Measurements from ENCODE around the gene TIGD4.
A peak's percentile ranks its signal among the peaks of the same experiment; 100 is the strongest.

TIGD4 gene

DNA sequence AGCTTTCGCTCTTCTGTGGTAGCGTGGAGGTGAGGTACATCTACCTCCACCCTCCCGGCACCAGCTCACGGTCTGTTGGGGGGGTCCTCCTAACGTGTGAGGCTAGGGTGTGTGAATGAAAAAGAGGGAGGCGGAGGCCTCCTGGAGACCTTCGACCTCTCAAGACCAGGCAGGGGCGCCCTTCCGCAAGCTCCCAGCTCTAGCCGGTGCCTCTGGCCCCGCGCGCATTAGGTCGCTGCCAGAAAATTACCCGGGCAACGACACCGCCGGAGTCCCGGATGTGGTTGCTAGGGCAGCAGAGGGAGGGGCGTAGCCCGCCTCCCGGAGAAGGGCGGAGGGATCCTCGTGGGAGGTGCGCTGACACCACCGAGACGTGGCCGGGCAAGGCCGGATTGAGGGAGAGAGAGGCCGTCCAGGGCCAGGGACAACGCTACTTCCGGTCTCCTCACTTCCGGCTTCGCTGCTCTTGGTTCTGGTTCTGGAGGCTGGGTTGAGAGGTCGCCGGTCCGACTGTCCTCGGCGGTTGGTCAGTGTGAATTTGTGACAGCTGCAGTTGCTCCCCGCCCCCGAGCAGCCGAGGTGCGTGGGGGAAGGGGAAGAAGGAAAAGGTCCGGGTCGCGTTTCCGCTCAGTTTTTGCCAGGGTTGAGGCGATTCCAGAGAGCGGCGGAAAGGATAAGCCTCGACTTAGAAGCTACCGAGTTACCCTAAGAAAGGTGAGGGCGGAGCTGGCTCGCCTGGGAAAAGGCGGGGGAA is at the start of gene TIGD4, which contains the start of gene ARFIP1:
Gene TIGD4, minus strand, starts transcription at position 218 of the 754 bp plus-strand sequence. CDS start 8,726 bp downstream, outside the sequence.
Gene ARFIP1, plus strand, starts transcription at position 442 of the 754 bp plus-strand sequence. CDS start 49,680 bp downstream, outside the sequence.
- DNase-seq: peak; percentile 98

DNA sequence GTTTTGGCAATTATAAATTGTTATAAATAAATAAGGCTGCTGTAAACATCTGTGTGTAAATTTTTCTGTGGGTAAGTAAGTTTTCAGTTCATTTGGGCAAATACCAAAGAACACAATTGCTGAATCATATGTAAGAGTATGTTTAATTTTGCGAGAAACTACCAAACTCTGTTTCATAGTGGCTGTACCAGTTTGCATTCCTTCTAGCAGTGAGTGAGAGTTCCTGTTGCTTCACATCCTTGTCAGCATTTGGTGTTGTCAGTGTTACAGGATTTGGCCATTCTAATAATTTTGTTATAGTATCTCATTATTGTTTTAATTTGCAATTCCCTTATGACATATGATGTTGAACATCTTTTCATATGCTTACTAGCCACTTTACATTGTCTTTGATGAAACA is 48.6 kb upstream of the TIGD4 start:
- no peak for DNase-seq

DNA sequence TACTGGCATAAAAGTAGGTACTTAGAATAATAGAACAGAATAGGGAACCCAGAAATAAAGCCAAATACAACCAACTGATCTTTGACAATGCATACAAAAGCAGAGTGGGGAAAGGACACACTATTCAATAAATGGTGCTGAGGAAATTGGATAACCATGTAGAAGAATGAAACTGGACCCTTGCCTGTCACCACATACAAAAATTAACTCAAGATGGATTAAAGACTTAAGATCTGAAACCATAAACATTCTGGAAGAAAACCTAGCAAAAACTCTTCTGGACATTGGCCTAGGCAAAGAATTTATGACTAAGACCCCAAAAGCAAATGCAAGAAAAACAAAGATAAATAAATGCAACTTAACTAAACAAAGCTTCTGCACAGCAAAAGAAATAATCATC is 45.8 kb upstream of the TIGD4 start:
- DNase-seq: no peak

DNA sequence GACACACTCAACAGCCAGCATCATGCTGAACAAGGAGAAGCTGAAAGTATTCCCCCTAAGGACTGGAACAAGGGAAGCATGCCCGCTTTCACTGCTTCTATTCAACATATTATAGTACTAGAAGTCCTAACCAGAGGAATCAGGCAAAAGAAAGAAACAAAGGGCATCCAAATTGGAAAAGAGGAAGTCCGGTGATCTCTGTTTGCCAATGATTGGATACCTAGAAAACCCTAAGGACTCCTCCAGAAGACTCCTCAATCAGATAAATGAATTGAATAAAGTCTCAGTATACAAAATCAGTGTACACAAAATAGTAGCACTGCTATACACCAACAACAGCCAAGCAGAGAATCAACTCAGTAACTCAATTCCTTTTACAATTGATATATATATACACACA is 45.0 kb upstream of the TIGD4 start:
- no peak for DNase-seq

DNA sequence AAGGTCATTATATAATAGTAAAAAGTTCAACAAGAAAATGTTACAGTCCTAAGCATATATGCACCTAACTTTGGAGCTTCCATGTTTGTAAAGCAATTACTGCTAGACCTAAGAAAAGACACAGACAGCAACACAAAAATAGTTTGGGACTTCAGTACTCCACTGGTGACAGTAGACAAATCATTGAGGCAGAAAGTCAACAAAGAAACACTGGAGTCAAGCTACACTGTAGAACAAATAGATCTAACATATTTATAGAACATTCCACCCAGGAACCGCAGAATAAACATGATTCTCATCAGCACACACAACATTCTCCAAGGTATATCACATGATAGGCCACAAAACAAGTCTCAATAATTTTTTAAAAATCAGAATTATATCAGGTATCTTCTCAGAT is 42.8 kb upstream of the TIGD4 start:
- DNase-seq: peak; percentile 35

DNA sequence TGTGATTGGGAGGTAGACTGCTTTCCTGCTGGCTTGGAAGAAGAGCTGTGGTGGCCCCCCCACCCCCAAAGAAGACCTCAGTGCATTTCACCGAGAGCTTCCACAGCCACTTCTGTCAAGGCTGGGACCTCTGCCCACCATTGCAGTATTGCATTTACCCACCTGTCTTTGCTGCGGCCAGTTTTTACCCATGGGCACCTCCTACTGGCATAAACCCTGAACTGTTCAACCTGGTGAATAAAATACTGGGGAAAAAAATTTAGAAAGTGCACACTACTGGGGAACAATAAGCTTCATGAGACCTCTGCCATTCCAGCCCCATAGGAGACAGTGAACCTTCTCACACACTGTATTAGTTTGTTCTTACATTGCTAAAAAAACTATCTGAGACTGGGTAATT is 40.5 kb upstream of the TIGD4 start:
- no peak for DNase-seq

DNA sequence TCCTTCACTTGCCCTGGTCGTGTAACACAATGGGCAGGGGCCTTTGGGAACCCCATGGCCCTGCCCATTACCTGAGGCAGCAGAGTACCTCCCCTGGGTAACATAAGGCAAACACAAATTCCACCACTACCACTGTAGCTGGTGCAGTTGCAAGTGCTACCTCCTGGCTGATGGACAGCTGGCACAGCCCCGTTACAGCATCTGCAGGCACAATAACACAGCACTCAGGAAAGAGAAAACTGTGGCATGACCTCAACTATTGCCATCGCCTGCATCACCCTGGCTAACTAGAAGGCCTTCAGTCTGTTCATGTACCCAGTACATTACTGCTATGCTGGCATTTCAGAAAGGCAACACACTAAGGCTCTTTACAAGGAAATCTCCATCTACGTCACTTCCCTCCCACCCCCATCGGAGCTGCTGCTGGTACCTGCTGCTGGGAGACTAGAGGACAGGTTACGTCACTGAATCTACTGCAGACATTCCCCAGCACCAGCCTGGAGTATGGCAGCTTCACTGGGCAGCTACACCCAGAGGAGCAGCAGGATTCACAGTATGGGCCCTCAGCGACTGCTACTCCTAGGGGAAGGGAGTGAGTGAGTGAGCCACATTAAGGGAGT is 39.6 kb upstream of the TIGD4 start:
- DNase-seq: no peak

DNA sequence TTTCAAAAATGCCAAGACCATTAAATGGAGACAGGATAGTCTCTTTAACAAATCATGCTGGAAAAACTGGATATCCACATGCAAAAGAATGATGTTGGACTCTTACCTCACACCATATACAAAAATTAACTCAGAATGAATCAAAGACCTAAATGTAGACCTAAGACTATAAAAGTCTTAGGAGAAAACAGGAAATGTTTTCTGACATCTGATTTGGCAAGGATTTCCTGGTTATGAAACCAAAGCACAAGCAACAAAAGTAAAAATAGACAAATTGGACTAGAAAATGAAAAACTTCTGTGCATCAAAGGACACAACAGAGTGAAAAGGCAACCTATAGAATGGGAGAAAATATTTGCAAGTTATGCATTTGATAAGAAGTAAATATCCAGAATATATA is 37.8 kb upstream of the TIGD4 start:
- DNase-seq: no peak

DNA sequence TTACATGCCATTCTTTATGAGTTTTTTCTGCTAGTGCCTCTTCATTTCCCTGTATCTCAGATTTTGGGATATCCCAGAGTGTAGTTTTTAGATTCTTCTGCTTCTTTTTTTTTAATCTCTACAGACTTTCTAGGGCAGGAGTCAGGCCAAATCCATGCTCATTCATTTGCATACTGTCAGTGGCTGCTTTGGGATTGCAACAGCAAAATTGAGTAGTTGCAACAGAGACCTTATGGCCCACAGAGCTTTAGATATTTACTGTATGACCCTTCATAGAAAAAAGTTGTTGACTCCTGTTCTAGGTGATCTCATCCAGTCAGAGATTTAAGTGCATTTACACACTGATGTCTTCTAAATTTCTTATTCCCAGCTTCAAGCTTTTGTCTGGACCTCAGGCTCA is 35.5 kb upstream of the TIGD4 start:
- DNase-seq: no peak

DNA sequence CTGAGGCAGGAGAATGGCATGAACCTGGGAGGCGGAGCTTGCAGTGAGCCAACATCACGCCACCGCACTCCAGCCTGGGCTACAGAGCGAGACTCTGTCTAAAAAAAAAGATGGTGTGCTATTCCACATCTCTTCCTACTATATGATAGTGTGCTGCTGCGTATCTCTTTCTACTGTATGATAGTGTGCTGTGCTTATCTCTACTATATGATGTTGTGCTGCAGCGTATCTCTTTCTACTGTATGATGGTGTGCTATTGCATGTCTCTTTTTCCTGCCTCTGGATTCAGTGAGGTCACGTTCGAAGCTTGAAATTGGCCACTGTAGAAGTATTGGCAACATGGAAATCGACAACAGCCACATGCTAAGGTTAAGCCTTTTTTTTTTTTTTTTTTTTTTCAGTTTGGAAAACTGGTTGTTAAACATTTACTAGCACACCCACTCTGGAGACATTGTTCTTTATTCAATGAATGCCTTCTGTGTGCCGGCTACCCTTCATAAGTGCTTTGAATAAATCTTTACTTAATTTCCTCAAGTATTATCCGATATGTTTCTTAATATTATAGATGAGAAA is 31.3 kb upstream of the TIGD4 start:
- peak; percentile 71 for DNase-seq

DNA sequence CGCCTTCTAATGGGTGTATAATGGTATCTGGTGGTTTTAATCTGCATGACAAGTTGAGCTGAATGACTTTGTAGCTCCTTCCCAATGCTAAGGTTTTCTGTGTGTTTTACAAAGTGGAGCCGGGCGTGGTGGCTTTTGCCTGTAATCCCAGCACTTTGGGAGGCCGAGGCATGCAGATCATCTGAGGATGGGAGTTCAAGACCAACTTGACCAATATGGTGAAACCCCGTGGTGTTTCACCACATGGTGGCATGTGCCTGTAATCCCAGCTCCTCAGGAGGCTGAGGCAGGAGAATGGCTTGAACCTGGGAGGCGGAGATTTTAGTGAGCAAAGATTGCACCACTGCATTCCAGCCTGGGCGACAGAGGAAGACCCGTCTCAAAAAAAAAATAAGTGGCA is 29.1 kb upstream of the TIGD4 start:
- no peak for DNase-seq

DNA sequence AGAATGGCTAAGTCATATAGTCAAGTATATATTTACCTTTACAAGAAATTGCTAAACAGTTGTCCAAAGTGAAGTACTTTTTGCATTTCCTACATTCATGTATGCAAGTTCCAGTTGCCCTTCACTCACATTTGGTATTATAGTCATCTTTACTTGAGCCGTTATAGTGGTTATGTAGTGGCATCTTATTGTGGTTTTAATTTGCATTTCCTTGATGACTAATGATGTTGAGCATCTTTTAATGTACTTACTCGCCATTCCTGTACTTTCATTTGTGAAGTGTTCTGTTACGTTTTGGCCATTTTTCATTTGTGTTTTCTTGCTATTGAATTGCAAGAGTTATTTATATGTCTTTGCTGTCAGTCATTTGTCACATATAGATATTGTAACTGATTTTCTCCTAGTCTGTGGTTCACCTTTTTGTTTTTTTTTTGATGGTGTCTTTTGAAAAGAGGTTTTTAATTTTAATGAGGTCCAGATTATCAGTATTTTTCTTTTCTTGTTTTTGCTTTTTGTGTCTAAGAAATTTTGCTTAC is 27.8 kb upstream of the TIGD4 start:
- DNase-seq: no peak

DNA sequence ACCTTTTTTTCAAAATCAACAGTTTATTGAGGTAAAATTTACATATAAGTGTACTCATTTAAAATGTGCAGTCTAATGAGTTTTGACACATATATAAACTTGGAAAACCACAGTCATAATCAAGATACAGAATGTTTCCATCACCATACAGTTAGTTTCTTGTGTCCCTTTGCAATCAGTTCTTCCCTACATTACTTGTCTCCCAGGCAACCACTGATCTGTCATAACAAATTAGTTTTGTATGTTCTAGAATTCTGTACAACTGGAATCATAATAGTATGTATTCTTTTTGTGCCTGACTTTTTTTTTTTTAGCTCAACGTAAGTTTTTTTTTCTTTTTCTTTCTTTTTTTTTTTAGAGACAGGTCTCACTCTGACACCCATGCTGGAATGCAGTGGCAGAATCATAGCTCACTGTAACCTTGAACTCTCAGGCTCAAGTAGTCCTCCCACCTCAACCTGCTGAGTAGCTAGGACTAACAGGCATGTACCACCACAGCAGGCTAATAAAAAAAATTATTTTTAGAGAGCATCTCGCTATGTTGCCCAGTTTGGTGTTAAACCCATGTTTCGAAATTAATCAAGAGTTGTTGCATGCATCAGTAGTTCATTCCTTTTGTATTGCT is 27.1 kb upstream of the TIGD4 start:
- DNase-seq: no peak

DNA sequence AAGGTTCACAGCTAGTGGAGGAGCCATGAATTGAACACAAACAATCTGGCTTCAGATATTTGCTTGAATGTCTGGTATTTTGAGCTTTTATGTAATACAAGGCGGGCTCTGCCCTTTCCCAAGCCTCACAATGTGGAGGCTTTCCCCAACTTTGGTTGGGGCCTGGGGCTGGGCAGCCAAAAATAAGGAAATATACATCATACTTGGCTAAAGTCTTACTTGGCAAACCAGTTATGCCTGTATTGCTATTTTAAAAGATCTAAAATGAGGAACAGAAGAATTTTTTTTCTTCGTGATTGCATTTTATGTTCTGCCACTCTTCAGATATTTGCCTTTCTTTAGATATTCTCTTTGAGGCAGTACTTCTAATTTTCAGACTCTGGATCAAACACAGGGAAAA is 26.3 kb upstream of the TIGD4 start:
- no peak for DNase-seq

DNA sequence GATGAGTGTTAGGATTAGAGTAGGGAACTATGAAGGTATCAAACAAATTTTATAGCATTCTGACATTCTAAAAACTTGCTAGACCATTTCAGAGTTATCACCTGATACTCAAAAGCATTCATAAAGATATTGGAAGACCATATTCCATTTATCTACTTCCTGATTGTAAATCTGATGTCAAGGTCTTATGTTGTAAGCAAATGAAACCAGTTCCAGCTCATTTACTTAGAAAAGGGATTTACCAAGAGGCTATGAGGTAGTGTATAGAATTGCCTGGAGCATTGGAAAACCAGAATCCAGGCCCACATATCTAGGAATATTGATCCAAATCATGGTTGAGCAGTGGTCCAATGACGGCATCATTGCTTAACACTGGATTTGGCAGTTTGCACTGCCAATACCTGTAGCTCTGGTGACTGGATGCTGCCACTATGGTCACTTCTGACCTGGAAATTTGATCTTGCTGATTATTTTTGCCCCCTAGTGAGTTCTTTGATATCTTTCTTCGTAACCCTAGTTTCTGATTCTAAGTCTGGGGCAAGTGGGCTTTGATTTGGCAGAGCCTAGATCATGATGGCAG is 25.6 kb upstream of the TIGD4 start:
- peak; percentile 29 for DNase-seq

DNA sequence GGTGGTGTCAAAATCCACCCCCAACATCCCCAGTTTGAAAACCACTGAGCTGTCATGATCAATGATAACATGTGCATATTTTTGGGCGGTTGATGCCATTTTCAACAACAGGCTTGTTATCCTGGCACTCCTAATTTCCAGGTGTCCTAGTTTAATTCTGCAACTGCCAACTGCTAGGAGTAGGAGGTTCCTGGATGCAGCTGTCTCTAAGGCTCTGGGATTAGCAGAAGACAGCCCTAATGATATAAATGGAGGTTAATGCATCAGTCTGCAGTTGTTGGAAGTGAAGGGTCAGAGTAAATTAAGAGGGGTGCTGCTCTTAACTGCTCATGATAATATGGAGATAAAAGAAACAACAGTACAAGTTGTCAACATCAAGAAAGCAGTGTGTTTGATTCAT is 24.0 kb upstream of the TIGD4 start:
- no peak for DNase-seq

DNA sequence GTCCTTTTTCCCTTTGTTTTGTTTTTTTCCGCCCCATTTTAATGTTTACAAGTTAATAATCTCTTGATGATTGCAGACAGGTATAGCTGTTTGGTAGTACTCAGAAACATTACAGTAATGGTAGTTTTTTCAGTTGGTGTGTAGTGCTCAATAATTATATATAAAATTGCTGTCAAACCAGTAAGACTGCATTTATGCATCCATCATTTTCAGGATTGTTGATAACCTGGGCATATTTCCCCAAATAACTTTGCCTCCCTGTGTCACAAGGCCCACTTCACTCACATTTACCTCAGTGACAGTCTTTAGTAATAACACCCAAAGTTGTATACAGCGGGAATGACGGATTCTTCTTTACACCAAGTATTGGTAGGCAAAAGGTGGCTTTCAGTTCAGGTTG is 16.4 kb upstream of the TIGD4 start:
- DNase-seq: no peak

DNA sequence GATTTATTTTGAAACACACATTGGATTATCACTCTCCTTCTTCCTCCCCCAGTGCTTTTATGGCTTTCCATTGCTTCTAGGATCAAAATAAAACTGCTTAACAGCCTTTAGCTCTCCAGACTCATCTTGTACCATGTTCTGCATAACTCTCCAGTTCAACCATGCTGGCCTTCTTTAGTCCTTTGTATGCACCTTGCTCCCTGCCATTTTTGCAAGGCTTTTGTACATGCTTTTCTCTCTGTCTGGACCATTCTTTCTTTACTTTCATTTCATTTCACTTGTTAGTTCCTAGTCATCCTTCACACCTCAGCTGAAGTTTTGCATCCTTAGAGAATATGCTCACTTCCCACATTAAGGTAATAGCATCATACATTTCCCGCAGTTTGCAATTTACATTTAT is 7.1 kb upstream of the TIGD4 start:
- no peak for DNase-seq

DNA sequence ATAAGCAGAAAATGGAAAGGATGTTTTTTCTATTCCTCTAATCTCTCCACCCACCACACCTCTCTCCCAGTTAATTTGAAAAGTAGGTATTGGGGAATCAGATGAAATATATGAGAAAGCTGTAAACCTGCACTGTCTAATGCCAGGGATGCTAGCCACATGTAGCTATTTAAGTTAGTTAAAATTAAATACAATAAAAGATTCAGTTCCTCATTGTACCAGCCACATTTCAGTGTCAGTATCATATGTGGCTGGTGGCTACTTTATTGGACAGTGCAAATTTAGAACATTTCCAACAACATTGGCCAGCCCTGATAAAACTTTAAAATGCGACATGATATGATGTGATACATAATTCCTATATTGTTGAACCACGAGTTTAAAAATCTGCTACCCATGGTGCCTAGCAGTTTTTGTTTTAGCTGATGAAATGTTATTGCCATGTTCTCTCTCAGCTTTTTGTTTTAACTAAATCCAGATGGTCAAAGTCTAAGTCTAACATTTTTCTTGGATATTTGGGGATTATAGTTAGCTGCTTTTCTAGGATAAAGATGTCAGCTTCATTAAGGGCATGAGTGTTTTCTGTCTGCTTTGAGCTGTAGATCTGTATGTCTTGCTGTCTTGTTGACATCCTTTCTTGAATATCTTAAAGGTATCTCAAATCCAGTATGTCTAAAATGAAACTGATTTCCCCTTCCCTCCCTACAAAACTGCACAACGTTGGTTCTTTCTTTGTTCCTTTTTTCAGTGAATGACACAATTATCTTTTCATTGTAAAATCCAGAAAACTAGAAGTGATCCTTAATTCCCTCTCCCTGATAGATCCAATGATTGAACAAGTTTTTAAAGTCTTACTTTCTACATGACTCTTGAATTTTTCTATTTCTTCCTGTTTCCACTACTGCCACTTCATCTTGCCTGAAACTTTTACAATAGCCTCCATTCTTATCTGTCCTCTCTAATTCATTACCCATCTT is 6.4 kb upstream of the TIGD4 start:
- DNase-seq: no peak

DNA sequence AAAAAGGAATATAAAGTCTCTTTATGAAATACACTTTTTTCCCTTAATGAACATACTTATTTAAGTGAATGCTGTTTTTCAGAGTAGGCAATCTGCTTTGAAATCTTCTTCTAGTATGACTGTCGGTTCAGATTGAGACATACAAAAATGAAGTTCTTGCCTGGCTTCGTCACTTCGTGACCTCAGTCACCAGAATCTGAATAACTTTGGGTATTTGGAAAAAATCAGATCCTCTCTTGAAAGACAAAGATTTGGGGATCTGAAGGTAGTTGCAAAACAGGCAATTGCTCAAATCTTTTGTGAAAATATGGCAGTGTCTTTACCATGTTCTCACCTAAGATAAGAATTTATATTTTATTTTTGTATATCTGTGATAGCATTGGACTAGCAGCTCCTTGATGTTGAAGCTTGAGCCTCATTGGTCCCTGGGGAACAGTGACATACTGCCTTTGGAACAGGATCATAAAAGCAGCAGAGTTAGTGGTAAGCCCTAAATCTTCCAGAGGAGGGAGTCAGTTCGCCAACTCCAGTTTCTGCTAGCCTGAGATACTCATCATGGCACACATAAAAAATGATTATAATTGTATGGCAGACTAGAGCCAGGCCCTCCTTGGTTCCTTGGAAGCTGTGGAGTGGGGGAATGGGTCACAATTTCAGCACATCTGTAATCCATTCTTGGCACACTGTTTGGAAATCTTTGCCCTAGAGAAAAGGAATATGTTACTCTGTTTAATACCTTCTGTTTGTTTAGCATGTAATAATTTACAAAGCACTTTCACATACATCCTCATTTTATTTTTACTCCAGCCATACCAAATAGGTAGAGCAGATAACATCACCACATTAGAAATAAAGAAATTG is 5.2 kb upstream of the TIGD4 start:
- DNase-seq: peak; percentile 36

DNA sequence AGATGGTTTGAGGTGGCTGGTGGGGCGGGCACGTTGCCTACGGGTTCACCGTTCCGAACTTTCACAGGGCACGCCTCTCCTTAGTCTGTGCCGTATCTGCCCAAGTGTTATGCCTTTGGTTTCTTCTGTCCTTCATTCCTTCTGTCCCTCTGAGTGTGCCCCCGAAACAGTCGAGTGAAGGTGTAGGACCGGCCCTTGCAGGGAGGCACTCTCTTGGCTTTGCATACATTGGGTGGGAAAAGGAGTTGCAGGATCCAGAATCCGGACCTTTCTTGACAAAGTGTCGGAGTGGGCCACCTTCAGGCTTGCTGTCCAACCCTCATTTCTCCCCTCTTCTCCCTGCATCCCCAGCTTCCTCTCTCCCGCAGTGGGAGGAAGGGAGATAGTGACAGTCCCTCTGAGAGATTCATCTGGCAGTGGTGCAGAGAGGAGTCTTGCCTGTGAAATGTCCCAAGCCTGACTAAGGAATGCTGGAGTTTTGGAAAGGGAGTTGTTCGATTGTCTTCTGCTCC is 793 bp upstream of the TIGD4 start:
- DNase-seq: peak; percentile 55
